Measurements from ENCODE around the gene AVPR2.

Gene AVPR2
- total RNA-seq: 0 to 0.13 (median 0) reads per million in 9 experiments

DNA sequence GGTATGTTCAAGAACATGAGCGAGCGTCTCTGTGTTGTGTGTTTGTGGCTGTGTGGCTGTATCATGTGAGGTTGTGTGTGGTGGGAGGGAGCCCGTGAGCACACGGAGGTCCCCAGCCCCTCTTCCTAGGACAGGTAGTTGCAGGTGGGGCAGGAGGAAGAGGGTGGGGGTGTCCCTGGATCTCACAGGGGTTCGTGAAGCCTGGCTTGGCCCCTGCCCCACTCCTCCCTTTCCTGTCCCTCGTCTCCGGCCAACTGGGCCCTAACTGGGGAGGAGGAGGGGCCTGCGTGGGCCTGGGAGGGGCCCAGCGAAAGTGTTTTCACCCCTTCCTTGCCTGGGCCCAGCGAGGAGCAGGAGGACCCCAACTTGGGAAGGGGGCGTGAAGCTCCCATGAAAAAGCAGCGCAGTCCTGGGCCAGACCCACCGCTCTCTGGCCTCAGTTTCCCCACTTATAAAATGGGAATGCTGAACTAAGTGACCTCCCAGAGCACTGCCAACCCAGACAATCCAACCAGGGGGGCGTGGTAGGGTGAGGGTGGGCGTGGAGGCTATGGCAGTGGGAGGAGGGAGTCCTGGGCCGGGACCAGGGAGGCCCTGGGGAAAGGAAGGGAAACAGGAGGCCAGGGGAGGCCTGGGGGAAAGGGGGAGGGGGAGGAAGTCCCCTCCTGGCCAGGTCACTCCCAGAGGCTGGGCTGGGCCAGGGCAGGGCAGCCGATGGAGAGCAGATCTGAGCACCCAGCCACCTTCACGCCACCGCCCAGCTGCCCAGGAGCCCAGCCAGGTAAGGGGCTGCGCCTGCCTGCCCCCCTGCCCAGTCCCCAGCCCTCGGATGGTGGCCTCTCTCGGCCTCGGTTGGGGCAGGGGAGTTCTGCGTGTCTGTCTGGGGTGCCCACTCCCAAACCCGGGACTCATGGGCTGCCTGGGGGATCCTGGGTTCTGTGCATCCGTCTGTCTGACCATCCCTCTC, at the start of gene AVPR2:
AVPR2 (plus strand) TSS at position 683 of the 967 bp plus-strand sequence. CDS start 473 bp downstream, outside the sequence.
- peak within 1 kb of the TSS; percentile 74 to 78 for H3K4me3 Mint-ChIP-seq
- DNase-seq (no peak), ATAC-seq (replicated peaks) (no peak)
- H3K9me3 Mint-ChIP-seq: no peaks in the 10 kb centered on the region
- no peaks in the 10 kb centered on the region for H3K27me3 Mint-ChIP-seq
- peaks cover 40 to 45% of the 10 kb centered on the region in 2 donors for H3K4me1 Mint-ChIP-seq (ENCODE audit: low read depth in 2 of 2)
- peaks cover 31% of the 10 kb centered on the region for H3K36me3 Mint-ChIP-seq (ENCODE audit: insufficient read depth)
- H3K27ac Mint-ChIP-seq: peak within 1 kb of the TSS; percentile 80 to 83

DNA sequence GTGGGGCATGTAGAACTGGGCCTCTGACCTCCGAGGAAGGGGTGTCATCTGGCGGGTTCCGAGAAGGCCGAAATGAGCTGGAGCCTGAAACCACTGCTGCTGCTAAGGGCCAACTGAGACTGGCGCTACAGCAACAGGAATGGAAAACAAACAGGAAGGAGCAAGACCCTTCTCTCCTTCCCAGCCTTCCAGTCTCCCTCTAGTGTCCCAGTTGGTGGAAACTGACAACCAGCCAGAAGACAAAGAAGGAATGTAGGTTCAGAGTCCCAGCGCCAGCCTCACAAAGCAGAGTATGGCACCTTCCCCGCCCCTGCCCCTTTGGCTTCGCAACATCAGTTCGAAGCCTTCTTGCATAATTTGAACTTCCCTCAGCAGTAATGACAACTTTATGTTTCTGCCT, 49.8 kb upstream of the AVPR2 start:
- H3K27ac Mint-ChIP-seq: no peak overlapping the region
- ATAC-seq (replicated peaks): no peak
- no peak for DNase-seq
- H3K4me1 Mint-ChIP-seq (ENCODE audit: low read depth in 2 of 2): peaks cover 10 to 16% of the 10 kb centered on the region in 2 donors
- no peak overlapping the region for H3K4me3 Mint-ChIP-seq
- peaks cover 0 to 9% of the 10 kb centered on the region in 2 donors for H3K27me3 Mint-ChIP-seq
- H3K9me3 Mint-ChIP-seq: no peaks in the 10 kb centered on the region
- no peaks in the 10 kb centered on the region for H3K36me3 Mint-ChIP-seq (ENCODE audit: insufficient read depth)

- no peak for ATAC-seq (replicated peaks)
- no peaks in the 10 kb centered on the region for H3K36me3 Mint-ChIP-seq (ENCODE audit: insufficient read depth)
- no peak overlapping the region for H3K27ac Mint-ChIP-seq
- no peaks in the 10 kb centered on the region for H3K9me3 Mint-ChIP-seq
- H3K27me3 Mint-ChIP-seq: peaks cover 0 to 2% of the 10 kb centered on the region in 2 donors
- DNase-seq: no peak
- no peak overlapping the region for H3K4me3 Mint-ChIP-seq
- peaks cover 10 to 16% of the 10 kb centered on the region in 2 donors for H3K4me1 Mint-ChIP-seq (ENCODE audit: low read depth in 2 of 2)
These were observed 47.0 kb upstream of the AVPR2 start for GRCh38 chrX:153857348-153857903.

GRCh38 chrX:153861151-153861550, 43.3 kb upstream of the AVPR2 start:
- Mint-ChIP-seq H3K4me1 (ENCODE audit: low read depth in 2 of 2) (peaks cover 10 to 16% of the 10 kb centered on the region in 2 donors), H3K36me3 (ENCODE audit: insufficient read depth) (no peaks in the 10 kb centered on the region), H3K9me3 (no peaks in the 10 kb centered on the region), H3K4me3 (no peak overlapping the region), H3K27me3 (no peaks in the 10 kb centered on the region), H3K27ac (no peak overlapping the region)
- ATAC-seq (replicated peaks): no peak
- DNase-seq: no peak

DNA sequence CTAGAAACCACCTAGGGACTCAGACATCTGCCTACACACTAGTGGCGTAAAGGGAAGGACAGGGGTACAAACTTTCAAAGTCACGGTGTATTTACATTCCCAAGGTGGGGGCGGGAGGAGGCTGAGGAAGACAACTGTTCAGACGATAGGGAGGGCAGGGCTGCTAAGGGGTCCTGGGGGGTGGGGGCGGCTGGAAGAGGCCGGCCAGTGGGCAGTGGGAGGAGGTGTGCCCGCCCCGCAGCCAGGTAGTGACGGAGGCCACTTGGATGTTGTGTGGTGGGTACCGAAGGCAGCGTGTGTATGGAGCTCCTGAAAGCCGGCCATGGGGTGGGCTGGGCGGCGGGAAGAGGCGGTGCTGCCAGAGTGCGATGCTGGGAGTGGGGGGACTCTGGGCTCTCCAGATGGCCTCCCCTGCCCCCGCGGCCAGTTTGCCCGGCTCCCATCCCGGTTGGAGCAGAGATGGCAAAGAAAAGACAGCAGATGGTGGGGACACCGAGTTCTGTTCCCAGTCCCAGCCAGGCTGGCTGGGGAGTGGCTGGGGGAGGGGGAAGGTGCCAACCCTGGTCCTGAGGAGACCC, 42.7 kb upstream of the AVPR2 start:
- H3K27me3 Mint-ChIP-seq: no peaks in the 10 kb centered on the region

GRCh38 chrX:153862369-153863250, 41.9 kb upstream of the AVPR2 start:
- no peaks in the 10 kb centered on the region for H3K36me3 Mint-ChIP-seq (ENCODE audit: insufficient read depth)
- H3K27me3 Mint-ChIP-seq: no peaks in the 10 kb centered on the region
- ATAC-seq (replicated peaks) (no peak), DNase-seq (no peak)
- H3K27ac Mint-ChIP-seq: no peak overlapping the region
- no peaks in the 10 kb centered on the region for H3K9me3 Mint-ChIP-seq
- peaks cover 2 to 5% of the 10 kb centered on the region in 2 donors for H3K4me1 Mint-ChIP-seq (ENCODE audit: low read depth in 2 of 2)
- no peak overlapping the region for H3K4me3 Mint-ChIP-seq

More for the DNA sequence above, 42.7 kb upstream of the AVPR2 start:
- Mint-ChIP-seq H3K4me3 (no peak overlapping the region), H3K9me3 (no peaks in the 10 kb centered on the region), H3K4me1 (ENCODE audit: low read depth in 2 of 2) (peaks cover 9 to 12% of the 10 kb centered on the region in 2 donors), H3K36me3 (ENCODE audit: insufficient read depth) (no peaks in the 10 kb centered on the region), H3K27ac (no peak overlapping the region)
- DNase-seq: no peak
- ATAC-seq (replicated peaks): no peak

- ATAC-seq (replicated peaks): no peak
- no peak for DNase-seq
- Mint-ChIP-seq H3K9me3 (no peaks in the 10 kb centered on the region), H3K27ac (no peak overlapping the region), H3K27me3 (no peaks in the 10 kb centered on the region), H3K4me1 (ENCODE audit: low read depth in 2 of 2) (no peaks in the 10 kb centered on the region), H3K36me3 (ENCODE audit: insufficient read depth) (no peaks in the 10 kb centered on the region), H3K4me3 (no peak overlapping the region)
These were observed 41.1 kb upstream of the AVPR2 start for GRCh38 chrX:153863251-153863991.

DNA sequence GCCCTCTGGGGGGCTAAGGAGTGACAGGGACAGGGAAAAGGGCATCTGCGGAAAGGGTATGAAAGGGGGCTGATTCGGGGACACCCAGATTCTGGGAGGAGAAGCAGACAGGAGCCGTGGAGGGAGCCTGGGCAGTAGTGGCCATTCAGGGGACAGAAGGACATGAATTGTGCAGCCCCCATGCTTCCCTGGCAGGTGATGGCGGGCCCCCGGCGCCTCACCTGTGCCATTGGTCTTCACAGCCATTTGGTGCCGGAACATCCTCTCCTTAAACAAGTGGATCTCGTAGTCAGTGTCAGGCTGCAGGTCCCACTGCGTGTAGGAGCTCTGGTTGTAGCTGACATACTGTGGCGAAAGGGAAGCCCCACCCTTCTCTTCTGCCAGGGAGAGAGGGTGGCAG, 40.4 kb upstream of the AVPR2 start:
- Mint-ChIP-seq H3K9me3 (no peaks in the 10 kb centered on the region), H3K36me3 (ENCODE audit: insufficient read depth) (no peaks in the 10 kb centered on the region), H3K4me1 (ENCODE audit: low read depth in 2 of 2) (no peaks in the 10 kb centered on the region), H3K27me3 (no peaks in the 10 kb centered on the region), H3K27ac (no peak overlapping the region), H3K4me3 (no peak overlapping the region)
- no peak for DNase-seq
- no peak for ATAC-seq (replicated peaks)

DNA sequence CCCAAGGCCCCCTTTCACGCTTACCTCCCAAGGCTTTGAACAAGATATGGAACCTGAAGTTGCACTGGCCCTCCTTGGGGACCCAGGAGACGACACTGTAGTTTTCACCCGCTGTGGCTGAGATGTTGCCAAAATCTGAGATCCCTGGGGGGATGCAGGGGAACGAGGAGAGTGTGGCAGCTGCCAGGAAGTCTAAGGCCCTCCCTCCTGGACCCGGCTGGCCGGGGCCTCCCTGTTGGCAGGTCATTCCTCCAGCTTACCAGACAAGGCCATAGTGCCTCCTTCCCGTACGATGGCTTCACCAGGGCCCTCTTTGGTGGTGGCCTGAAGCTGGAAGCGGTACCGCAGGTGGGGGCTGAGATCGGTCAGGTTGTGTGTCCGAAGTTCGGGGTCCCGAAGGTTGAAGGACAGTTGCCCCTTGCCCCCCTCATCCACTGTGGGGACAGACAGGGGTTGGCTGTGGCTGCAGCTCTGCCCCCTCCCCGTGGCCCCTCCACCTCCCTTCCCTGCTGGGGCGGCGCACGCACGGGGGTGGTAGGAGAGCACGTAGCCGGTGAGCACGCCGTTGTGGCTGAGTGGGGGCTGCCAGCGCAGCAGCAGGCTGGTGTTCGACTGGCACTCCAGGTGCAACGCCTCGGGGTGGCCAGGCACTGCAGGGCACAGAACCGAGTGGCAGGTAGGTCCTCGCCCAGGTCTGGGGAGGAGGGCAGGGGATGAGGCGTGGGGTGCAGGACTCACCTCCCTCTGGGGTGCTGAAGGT, 39.7 kb upstream of the AVPR2 start:
- H3K4me3 Mint-ChIP-seq: no peak overlapping the region
- ATAC-seq (replicated peaks) (no peak), DNase-seq (no peak)
- H3K9me3 Mint-ChIP-seq: no peaks in the 10 kb centered on the region
- no peaks in the 10 kb centered on the region for H3K27me3 Mint-ChIP-seq
- no peaks in the 10 kb centered on the region for H3K4me1 Mint-ChIP-seq (ENCODE audit: low read depth in 2 of 2)
- H3K36me3 Mint-ChIP-seq (ENCODE audit: insufficient read depth): no peaks in the 10 kb centered on the region
- H3K27ac Mint-ChIP-seq: no peak overlapping the region

- no peaks in the 10 kb centered on the region for H3K36me3 Mint-ChIP-seq (ENCODE audit: insufficient read depth)
- no peaks in the 10 kb centered on the region for H3K9me3 Mint-ChIP-seq
- H3K27ac Mint-ChIP-seq: no peak overlapping the region
- no peak overlapping the region for H3K4me3 Mint-ChIP-seq
- no peaks in the 10 kb centered on the region for H3K27me3 Mint-ChIP-seq
- ATAC-seq (replicated peaks) (no peak), DNase-seq (no peak)
- no peaks in the 10 kb centered on the region for H3K4me1 Mint-ChIP-seq (ENCODE audit: low read depth in 2 of 2)
These were observed 39.2 kb upstream of the AVPR2 start for GRCh38 chrX:153865321-153865580.

GRCh38 chrX:153865685-153866084, 38.8 kb upstream of the AVPR2 start:
- DNase-seq: no peak
- Mint-ChIP-seq H3K27me3 (no peaks in the 10 kb centered on the region), H3K4me1 (ENCODE audit: low read depth in 2 of 2) (no peaks in the 10 kb centered on the region), H3K9me3 (no peaks in the 10 kb centered on the region), H3K27ac (no peak overlapping the region), H3K36me3 (ENCODE audit: insufficient read depth) (no peaks in the 10 kb centered on the region), H3K4me3 (no peak overlapping the region)
- ATAC-seq (replicated peaks): no peak

- H3K36me3 Mint-ChIP-seq (ENCODE audit: insufficient read depth): no peaks in the 10 kb centered on the region
- ATAC-seq (replicated peaks) (no peak), DNase-seq (no peak)
- H3K27ac Mint-ChIP-seq: no peak overlapping the region
- no peaks in the 10 kb centered on the region for H3K4me1 Mint-ChIP-seq (ENCODE audit: low read depth in 2 of 2)
- H3K4me3 Mint-ChIP-seq: no peak overlapping the region
- no peaks in the 10 kb centered on the region for H3K9me3 Mint-ChIP-seq
- no peaks in the 10 kb centered on the region for H3K27me3 Mint-ChIP-seq
These were observed 38.0 kb upstream of the AVPR2 start for GRCh38 chrX:153866302-153867019.

All from effector memory CD8-positive, alpha-beta T cell (primary cell).